AG10803 (cell line): ENCODE data around the gene LRRC55.
"Not testable (repeated sequence)": the region's sequence is repeated elsewhere in the genome, so short reads cannot be mapped to it uniquely, and the experiment has no call there.

ENCODE experiments used
- DNase-seq: peaks from one replicate; pipeline ENCODE4 v3.0.0; 2010; ENCODE audit warnings: low read depth
- H3K4me3 ChIP-seq: 2 replicates; pipeline ENCODE4 v1.5.1; 2011; ENCODE audit warnings: mild to moderate bottlenecking, low read length, control low read depth
- TF ChIP-seq, protein P1 (sequence below): conservative IDR thresholded peaks from 2 replicates; pipeline ENCODE4 v1.5.1; 2011; ENCODE audit warnings: mild to moderate bottlenecking, low read length, control low read depth, inconsistent platforms

Gene LRRC55

DNA sequence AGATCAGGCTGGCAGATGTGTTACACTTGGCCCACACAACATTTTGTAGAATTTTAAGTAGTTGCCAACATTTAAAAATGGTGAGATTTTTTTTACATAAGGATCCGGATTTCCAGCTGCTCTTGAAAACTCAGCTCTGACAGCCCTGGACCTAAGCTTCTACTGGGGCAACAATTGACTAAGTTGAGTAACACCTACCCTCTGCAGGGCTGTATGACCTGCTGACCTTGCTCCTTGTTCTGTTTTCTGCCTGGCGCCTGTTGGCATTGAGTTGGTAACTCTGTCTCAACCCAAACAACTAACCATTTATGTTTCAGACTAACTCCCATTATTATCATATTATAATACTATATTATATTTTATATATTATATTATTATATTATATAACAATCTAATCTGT is 21.1 kb upstream of the LRRC55 start:
- TF ChIP-seq, protein P1, sequence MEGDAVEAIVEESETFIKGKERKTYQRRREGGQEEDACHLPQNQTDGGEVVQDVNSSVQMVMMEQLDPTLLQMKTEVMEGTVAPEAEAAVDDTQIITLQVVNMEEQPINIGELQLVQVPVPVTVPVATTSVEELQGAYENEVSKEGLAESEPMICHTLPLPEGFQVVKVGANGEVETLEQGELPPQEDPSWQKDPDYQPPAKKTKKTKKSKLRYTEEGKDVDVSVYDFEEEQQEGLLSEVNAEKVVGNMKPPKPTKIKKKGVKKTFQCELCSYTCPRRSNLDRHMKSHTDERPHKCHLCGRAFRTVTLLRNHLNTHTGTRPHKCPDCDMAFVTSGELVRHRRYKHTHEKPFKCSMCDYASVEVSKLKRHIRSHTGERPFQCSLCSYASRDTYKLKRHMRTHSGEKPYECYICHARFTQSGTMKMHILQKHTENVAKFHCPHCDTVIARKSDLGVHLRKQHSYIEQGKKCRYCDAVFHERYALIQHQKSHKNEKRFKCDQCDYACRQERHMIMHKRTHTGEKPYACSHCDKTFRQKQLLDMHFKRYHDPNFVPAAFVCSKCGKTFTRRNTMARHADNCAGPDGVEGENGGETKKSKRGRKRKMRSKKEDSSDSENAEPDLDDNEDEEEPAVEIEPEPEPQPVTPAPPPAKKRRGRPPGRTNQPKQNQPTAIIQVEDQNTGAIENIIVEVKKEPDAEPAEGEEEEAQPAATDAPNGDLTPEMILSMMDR = no peak
- no peak for DNase-seq
- no peak overlapping the region for H3K4me3 ChIP-seq

DNA sequence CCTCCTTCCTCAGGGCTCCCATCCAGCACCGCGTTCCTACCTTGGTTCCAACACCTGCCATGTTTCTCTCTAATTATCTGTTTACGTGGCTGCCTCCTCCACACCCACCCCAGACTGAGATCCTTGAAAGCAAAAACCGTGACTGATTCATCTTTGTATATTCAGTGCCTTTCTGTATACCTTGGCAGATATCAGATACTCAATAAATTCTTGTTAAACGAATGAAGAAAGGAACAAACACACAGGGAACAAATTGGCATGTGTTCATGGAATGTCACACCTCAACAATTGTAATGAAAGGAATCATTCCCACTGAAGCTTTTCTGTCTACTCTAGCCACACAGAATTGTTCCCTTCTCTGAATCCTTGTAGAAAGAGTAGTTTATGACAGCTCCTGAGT is 20.4 kb upstream of the LRRC55 start:
- TF ChIP-seq, protein P1 = no peak
- no peak overlapping the region for H3K4me3 ChIP-seq
- no peak for DNase-seq

DNA sequence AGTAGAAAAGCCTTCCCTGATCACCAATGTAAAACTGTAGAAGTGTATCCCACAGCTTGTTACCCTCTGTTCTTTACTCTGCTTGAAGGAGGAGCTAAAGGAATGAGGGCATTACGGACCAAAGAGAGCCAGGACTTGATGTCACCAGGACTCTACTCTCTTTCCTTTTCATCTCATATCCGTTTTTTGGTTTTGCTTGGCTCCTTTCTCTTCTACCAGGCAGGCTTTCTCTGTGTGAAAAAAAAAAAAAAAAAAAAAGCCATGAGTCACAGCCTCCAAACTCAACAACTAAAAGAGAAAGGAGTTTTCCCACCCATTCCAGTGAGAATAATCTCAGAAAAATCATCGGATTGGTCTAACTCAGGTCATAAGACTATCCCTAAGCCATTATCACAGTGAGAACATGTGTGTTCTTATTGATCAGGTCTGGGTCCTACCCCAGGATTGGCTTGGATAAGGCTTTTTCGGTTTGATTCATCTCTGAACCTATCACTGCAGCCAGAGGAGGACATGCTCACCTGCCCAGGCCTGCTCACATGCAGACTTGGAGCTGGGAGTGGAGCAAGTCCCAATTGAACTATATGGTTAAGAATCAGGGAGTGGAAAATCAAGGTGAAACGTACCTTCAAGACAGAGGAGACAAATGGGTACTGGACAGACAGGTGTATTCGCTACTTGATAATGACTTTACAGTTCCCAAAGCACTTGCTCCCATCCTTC is 19.4 kb upstream of the LRRC55 start:
- DNase-seq = no peak
- TF ChIP-seq, protein P1 = no peak
- H3K4me3 ChIP-seq = no peak overlapping the region

DNA sequence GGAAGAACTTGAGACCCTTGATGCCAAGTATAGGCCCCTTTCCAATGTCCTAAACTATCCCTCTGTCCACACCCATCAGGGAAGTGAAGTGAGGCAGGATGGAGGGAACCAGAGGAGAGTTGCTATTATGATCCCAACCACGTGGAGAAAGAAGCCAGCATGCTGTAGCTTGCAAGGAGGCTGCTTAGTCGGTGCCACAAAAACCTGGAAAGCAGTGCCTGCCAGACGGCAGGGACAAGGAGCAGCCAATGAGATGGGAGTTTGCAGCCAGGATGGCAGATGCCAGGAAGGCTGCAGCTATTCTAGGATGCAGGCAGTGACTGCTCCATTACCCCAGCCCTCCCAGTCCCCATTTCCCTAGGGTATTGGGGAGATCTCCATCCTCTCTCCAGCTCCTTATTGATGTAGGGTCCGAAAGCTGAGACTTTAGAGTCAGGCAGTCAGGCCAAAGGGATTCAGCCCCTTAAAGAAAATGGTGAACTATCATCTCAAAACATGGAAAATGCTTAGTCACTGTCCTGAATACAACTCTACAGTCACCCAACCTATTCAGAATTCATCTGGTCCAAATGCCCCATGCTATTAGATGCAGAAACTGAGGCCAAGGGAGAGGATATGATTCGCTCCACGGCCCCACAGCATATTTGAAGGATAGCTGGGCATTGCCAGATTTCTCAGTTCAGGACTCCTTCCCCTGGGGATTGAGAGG is 18.4 kb upstream of the LRRC55 start:
- no peak overlapping the region for H3K4me3 ChIP-seq
- no peak for DNase-seq
- TF ChIP-seq, protein P1 = no peak

DNA sequence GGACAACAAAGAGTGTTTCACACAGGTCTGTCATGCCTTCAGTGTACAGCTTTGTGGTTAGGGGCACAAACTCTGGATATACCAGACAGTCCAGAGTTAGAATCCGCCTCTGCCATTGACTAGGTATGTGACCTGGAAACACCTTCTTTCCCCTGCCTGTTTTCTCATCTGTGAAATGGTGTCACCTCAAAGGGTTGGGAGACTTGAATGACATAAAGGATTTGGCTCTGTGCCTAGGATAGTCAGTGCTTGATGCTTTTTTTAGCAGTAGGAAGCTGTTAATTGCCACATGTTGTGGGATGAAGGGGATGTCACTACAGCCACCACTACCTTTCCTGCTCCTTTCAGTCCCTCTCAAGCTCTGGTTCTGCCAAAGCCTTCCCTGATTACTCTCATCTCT is 17.4 kb upstream of the LRRC55 start:
- H3K4me3 ChIP-seq = no peak overlapping the region
- TF ChIP-seq, protein P1 = no peak
- DNase-seq = no peak

DNA sequence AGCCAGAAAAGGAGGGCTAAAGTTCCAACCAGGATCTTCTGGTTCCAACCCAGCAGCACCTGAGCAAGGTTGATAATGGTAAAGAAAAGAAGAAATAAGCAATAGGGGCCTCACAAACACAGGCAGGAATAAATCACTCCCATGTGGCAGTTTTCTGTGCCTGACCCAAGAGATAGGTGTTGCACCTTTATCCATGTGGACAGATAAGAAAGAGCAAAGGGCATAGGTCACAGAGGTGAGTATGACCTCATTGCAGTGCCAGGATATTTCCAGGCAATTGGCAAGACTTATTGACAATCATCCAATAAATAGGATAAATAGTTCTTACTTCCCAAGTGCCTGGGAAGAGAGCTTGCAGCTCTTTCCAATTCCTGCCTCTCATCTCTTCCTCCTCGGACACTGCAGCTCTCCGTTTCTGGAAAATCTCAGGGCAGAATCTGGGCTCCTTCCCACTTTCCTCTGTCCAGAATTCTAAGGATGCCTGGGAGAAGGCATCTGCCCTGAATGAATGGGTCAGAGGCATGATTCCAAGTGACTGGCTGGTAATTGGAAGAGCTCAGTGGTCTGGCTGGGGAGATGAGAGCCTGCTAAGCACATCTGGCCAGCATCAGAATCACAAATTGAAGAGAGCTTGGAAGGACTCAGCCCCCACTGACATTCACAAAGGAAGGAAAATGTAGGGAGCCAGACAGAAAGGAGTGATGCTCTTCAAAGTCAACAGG is 14.5 kb upstream of the LRRC55 start:
- no peak overlapping the region for H3K4me3 ChIP-seq
- TF ChIP-seq, protein P1 = no peak
- DNase-seq = no peak

DNA sequence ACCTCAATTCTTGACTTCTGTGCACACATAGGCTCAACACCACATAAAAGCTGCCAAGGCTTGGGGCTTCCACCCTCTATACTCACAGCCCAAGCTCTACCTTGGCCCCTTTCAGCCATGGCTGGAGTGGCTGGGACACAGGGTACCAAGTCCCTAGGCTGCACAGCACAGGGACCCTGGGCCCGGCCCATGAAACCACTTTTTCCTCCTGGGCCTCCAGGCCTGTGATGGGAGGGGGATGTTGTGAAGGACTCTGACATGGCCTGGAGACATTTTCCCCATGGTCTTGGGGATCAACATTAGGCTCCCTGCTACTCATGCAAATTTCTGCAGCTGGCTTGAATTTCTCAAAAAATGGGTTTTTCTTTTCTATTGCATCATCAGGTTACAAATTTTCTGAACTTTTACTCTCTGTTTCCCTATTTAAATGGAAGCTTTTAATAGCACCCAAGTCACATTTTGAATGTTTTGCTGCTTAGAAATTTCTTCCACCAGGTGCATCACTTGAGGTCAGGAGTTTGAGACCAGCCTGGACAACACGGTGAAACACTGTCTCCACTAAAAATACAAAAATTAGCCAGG is 11.9 kb upstream of the LRRC55 start:
- H3K4me3 ChIP-seq, DNase-seq: not testable (repeated sequence)
